Left lung (tissue), 14 donors: Measurements from ENCODE around the gene WDR44. TPM values are rescaled to one million over a fixed set of nuclear protein-coding genes. Genes with fewer than 3 reads are reported as not detected.
A peak's percentile ranks its signal among the peaks of the same experiment; 100 is the strongest.
"Not testable (repeated sequence)": the region's sequence is repeated elsewhere in the genome, so short reads cannot be mapped to it uniquely, and the experiment has no call there.

Experiments used
- ATAC-seq: fragments of 200-7000 bp; cut with Tn5 transposase; one replicate; pipeline ENCODE4 v1.9.1; 2020; ENCODE audit warnings: moderate library complexity
- DNase-seq, 4 donors: peaks; one replicate each; pipeline ENCODE4 v3.0.0-alpha.2; 2013 to 2020
- H3K27ac ChIP-seq, 2 donors: fragments of 200-600 bp; sonication (generic) in 1 of 2; one replicate each; pipeline versions ENCODE4 v1.5.0 to v1.8.0; 2020 to 2021
- H3K27me3 ChIP-seq, 2 donors: fragments of 200-600 bp; sonication (generic) in 1 of 2; one replicate each; pipeline versions ENCODE4 v1.5.0 to v1.8.0; 2020 to 2021
- H3K36me3 ChIP-seq, 2 donors: fragments of 200-600 bp; sonication (generic) in 1 of 2; one replicate each; pipeline versions ENCODE4 v1.5.0 to v1.8.0; 2020 to 2021
- H3K4me1 ChIP-seq, 2 donors: fragments of 200-600 bp; one replicate each; pipeline ENCODE4 v1.8.0; 2021
- H3K4me3 ChIP-seq, 2 donors: fragments of 200-600 bp; sonication (generic) in 1 of 2; one replicate each; pipeline versions ENCODE4 v1.5.0 to v1.8.0; 2020 to 2021; ENCODE audit warnings: mild to moderate bottlenecking in 1 of 2
- H3K9me3 ChIP-seq, 2 donors: fragments of 200-600 bp; sonication (generic) in 1 of 2; one replicate each; pipeline versions ENCODE4 v1.5.0 to v1.8.0; 2020 to 2021
- intact Hi-C, 2 donors: fragments of 100-400 bp; cut with DNase I; formaldehyde crosslinking; loops; one replicate each; pipeline versions ENCODE4 v1.11.2 to v1.14.2; 2022
- long read RNA-seq, 12 donors: library from polyadenylated mRNA in 2 of 12; unstranded in 2 of 12; transcript quantifications; one replicate each; pipeline ENCODE4 v2.0.0 and lab custom pipeline, GENCODE V29; 2019 to 2026
- polyA plus RNA-seq, 6 donors: library from polyadenylated mRNA; unstranded; fragments of 120-200 nt; gene quantifications; one replicate each; pipeline ENCODE4 v1.2.1, GENCODE V29; 2013; ENCODE audit not compliant: insufficient read length in 6 of 6
- total RNA-seq, 2 donors: library from RNA; stranded (reverse); fragmentation: NEBNext Ultra II Directional; extraction: Animal tissue kit (Norgen Biotek cat#: 25700); gene quantifications; one replicate each; pipeline ENCODE4 v1.2.1, GENCODE V29; 2021
- TF ChIP-seq, protein P1 (sequence below), 2 donors: fragments of 200-600 bp; sonication (generic) in 1 of 2; IDR thresholded peaks; one replicate each; pipeline versions ENCODE4 v1.5.0 to v1.8.0; 2021; ENCODE audit warnings: antibody characterized with exemption in 2 of 2
- donor health status: DM: no; HTN: yes; CAD: no.
- donor health status: DM: no; HTN: no; CAD: no.

WDR44 gene, protein sequence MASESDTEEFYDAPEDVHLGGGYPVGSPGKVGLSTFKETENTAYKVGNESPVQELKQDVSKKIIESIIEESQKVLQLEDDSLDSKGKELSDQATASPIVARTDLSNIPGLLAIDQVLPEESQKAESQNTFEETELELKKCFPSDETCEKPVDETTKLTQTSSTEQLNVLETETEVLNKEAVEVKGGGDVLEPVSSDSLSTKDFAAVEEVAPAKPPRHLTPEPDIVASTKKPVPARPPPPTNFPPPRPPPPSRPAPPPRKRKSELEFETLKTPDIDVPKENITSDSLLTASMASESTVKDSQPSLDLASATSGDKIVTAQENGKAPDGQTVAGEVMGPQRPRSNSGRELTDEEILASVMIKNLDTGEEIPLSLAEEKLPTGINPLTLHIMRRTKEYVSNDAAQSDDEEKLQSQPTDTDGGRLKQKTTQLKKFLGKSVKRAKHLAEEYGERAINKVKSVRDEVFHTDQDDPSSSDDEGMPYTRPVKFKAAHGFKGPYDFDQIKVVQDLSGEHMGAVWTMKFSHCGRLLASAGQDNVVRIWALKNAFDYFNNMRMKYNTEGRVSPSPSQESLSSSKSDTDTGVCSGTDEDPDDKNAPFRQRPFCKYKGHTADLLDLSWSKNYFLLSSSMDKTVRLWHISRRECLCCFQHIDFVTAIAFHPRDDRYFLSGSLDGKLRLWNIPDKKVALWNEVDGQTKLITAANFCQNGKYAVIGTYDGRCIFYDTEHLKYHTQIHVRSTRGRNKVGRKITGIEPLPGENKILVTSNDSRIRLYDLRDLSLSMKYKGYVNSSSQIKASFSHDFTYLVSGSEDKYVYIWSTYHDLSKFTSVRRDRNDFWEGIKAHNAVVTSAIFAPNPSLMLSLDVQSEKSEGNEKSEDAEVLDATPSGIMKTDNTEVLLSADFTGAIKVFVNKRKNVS
- total RNA-seq, result 10 to 100 TPM; 16.0 to 16.3 TPM
- 10 to 100 TPM; 12.0 to 14.3 (median 12.7) TPM for polyA plus RNA-seq
- long read RNA-seq, donor 1, result 0 reads
- long read RNA-seq, donor 2, full-length matches to known transcripts, result 1 of 1 reads
- long read RNA-seq, donor 2, partial matches to known transcripts, result 0 of 1 reads
- long read RNA-seq, donor 2, other reads (novel, unspliced or antisense), result 0 of 1 reads
- long read RNA-seq, donor 3, result 0 reads
- long read RNA-seq, donor 4, partial matches to known transcripts, result 1 of 1 reads
- long read RNA-seq, donor 4, other reads (novel, unspliced or antisense), result 0 of 1 reads
- long read RNA-seq, donor 5, full-length matches to known transcripts, result 1 of 1 reads
- long read RNA-seq, donor 5, partial matches to known transcripts, result 0 of 1 reads
- long read RNA-seq, donor 5, other reads (novel, unspliced or antisense), result 0 of 1 reads
- long read RNA-seq, donor 6, result 0 reads
- long read RNA-seq, donor 7, full-length matches to known transcripts, result 1 of 1 reads
- long read RNA-seq, donor 7, partial matches to known transcripts, result 0 of 1 reads
- long read RNA-seq, donor 7, other reads (novel, unspliced or antisense), result 0 of 1 reads
- long read RNA-seq, donor 8, full-length matches to known transcripts, result 2 of 2 reads
- long read RNA-seq, donor 8, partial matches to known transcripts, result 0 of 2 reads
- long read RNA-seq, donor 8, other reads (novel, unspliced or antisense), result 0 of 2 reads
- long read RNA-seq, donor 9, result 0 reads
- long read RNA-seq, donor 10, partial matches to known transcripts, result 1 of 1 reads
- long read RNA-seq, donor 10, other reads (novel, unspliced or antisense), result 0 of 1 reads
- long read RNA-seq, donor 11, full-length matches to known transcripts, result 1 of 1 reads
- long read RNA-seq, donor 11, partial matches to known transcripts, result 0 of 1 reads
- long read RNA-seq, donor 11, other reads (novel, unspliced or antisense), result 0 of 1 reads
- long read RNA-seq, donor 12, full-length matches to known transcripts, result 1 of 6 reads
- long read RNA-seq, donor 12, partial matches to known transcripts, result 5 of 6 reads
- long read RNA-seq, donor 12, other reads (novel, unspliced or antisense), result 0 of 6 reads

- H3K4me1 ChIP-seq, result peaks cover 0 to 23% of the 10 kb centered on the region in 2 donors
- TF ChIP-seq, protein P1, sequence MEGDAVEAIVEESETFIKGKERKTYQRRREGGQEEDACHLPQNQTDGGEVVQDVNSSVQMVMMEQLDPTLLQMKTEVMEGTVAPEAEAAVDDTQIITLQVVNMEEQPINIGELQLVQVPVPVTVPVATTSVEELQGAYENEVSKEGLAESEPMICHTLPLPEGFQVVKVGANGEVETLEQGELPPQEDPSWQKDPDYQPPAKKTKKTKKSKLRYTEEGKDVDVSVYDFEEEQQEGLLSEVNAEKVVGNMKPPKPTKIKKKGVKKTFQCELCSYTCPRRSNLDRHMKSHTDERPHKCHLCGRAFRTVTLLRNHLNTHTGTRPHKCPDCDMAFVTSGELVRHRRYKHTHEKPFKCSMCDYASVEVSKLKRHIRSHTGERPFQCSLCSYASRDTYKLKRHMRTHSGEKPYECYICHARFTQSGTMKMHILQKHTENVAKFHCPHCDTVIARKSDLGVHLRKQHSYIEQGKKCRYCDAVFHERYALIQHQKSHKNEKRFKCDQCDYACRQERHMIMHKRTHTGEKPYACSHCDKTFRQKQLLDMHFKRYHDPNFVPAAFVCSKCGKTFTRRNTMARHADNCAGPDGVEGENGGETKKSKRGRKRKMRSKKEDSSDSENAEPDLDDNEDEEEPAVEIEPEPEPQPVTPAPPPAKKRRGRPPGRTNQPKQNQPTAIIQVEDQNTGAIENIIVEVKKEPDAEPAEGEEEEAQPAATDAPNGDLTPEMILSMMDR (IDR thresholded peaks at IDR 0.05), result no peak
- intact Hi-C loops, result no loop called here
- H3K4me3 ChIP-seq, result peak within 1 kb of the TSS; percentile 48 to 62
- no peaks in the 10 kb centered on the region for H3K9me3 ChIP-seq
- H3K27me3 ChIP-seq, result no peaks in the 10 kb centered on the region
- peak within 1 kb of the TSS; percentile 93 to 96 for H3K27ac ChIP-seq
- H3K36me3 ChIP-seq, result no peaks in the 10 kb centered on the region
- peak; percentile 95 for ATAC-seq
- peak; percentile 88 to 97 (median 95) for DNase-seq
Observed at GRCh38 chrX:118345464-118346257, at the start of gene WDR44. TSS of gene WDR44 (plus strand) at chrX:118346106. CDS start at chrX:118346504, 398 bp downstream.

- H3K4me3 ChIP-seq, H3K4me1 ChIP-seq, DNase-seq, H3K36me3 ChIP-seq, H3K27me3 ChIP-seq, H3K27ac ChIP-seq, intact Hi-C loops, ATAC-seq: not testable (repeated sequence)
- peaks cover 0 to 17% of the 10 kb centered on the region in 2 donors for H3K9me3 ChIP-seq
Observed at GRCh38 chrX:118305827-118306226, 40.1 kb upstream of the WDR44 start.

GRCh38 chrX:118315529-118315928 is 30.4 kb upstream of the WDR44 start:
- DNase-seq (no peak), ATAC-seq (no peak)
- TF ChIP-seq, protein P1 (IDR thresholded peaks at IDR 0.05), result no peak
- Histone ChIP-seq H3K4me1 (no peaks in the 10 kb centered on the region), H3K4me3 (no peak overlapping the region), H3K27me3 (no peaks in the 10 kb centered on the region), H3K9me3 (no peaks in the 10 kb centered on the region), H3K36me3 (no peaks in the 10 kb centered on the region), H3K27ac (no peak overlapping the region)
- intact Hi-C loops, result no loop called here

DNA sequence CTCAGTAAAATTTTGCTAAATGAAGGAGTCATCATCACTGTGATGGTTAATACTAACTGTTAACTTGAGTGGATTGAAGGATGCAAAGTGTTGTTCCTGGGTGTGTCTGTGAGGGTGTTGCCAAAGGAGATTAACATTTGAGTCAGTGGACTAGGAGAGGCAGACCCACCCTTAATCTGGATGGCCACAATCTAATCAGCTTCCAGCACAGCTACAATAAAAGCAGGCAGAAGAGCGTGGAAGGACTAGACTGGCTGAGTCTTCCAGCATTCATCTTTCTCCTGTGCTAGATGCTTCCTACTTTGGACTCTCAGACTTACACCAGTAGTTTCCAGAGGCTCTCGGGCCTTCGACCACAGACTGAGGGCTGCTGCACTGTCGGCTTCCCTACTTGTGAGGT is 21.3 kb upstream of the WDR44 start:
- TF ChIP-seq, protein P1 (IDR thresholded peaks at IDR 0.05), result no peak
- no peak overlapping the region for H3K4me3 ChIP-seq

More for the DNA sequence above, 21.3 kb upstream of the WDR44 start:
- no peak for DNase-seq
- H3K36me3 ChIP-seq, result no peaks in the 10 kb centered on the region
- no peak overlapping the region for H3K27ac ChIP-seq
- intact Hi-C loops, result no loop called here
- no peaks in the 10 kb centered on the region for H3K9me3 ChIP-seq
- ATAC-seq, result no peak
- H3K4me1 ChIP-seq, result no peaks in the 10 kb centered on the region
- H3K27me3 ChIP-seq, result no peaks in the 10 kb centered on the region
